ENCODE results near the gene FBXO31.
"Not testable (repeated sequence)": the region's sequence is repeated elsewhere in the genome, so short reads cannot be mapped to it uniquely, and the experiment has no call there.

FBXO31 gene

GRCh38 chr16:87367529-87367928 is 16.0 kb downstream of the FBXO31 start:
- no peak for TF ChIP-seq CTCF (IDR thresholded peaks at IDR 0.05; ENCODE audit: low read depth, low read length, missing control alignments)
- no peak overlapping the region for H3K4me3 ChIP-seq (ENCODE audit: low read depth, low read length)
- DNase-seq (ENCODE audit: low read depth): no peak

GRCh38 chr16:87366930-87367329 is 16.6 kb downstream of the FBXO31 start:
- no peak for TF ChIP-seq CTCF (IDR thresholded peaks at IDR 0.05; ENCODE audit: low read depth, low read length, missing control alignments)

GRCh38 chr16:87366288-87366687 is 17.3 kb downstream of the FBXO31 start:
- TF ChIP-seq CTCF (IDR thresholded peaks at IDR 0.05; ENCODE audit: low read depth, low read length, missing control alignments): no peak
- no peak for DNase-seq (ENCODE audit: low read depth)
- H3K4me3 ChIP-seq (ENCODE audit: low read depth, low read length): no peak overlapping the region

More at GRCh38 chr16:87366930-87367329, 16.6 kb downstream of the FBXO31 start:
- H3K4me3 ChIP-seq (ENCODE audit: low read depth, low read length): no peak overlapping the region
- DNase-seq (ENCODE audit: low read depth): no peak

- no peak overlapping the region for H3K4me3 ChIP-seq (ENCODE audit: low read depth, low read length)
- DNase-seq (ENCODE audit: low read depth): no peak
- no peak for TF ChIP-seq CTCF (IDR thresholded peaks at IDR 0.05; ENCODE audit: low read depth, low read length, missing control alignments)
These were observed 18.4 kb downstream of the FBXO31 start for GRCh38 chr16:87365021-87365713.

- no peak overlapping the region for H3K4me3 ChIP-seq (ENCODE audit: low read depth, low read length)
- DNase-seq (ENCODE audit: low read depth): no peak
- no peak for TF ChIP-seq CTCF (IDR thresholded peaks at IDR 0.05; ENCODE audit: low read depth, low read length, missing control alignments)
These were observed 19.7 kb downstream of the FBXO31 start for GRCh38 chr16:87363771-87364455.

- H3K4me3 ChIP-seq (ENCODE audit: low read depth, low read length); DNase-seq (ENCODE audit: low read depth): not testable (repeated sequence)
These were observed 20.6 kb downstream of the FBXO31 start for GRCh38 chr16:87362828-87363559.

- H3K4me3 ChIP-seq (ENCODE audit: low read depth, low read length): no peak overlapping the region
- no peak for DNase-seq (ENCODE audit: low read depth)
- TF ChIP-seq CTCF (IDR thresholded peaks at IDR 0.05; ENCODE audit: low read depth, low read length, missing control alignments): no peak
These were observed 21.5 kb downstream of the FBXO31 start for GRCh38 chr16:87361916-87362619.

Measured in GM12864 (cell line).